ENCODE results near the gene DAPK2.

Gene DAPK2

DNA sequence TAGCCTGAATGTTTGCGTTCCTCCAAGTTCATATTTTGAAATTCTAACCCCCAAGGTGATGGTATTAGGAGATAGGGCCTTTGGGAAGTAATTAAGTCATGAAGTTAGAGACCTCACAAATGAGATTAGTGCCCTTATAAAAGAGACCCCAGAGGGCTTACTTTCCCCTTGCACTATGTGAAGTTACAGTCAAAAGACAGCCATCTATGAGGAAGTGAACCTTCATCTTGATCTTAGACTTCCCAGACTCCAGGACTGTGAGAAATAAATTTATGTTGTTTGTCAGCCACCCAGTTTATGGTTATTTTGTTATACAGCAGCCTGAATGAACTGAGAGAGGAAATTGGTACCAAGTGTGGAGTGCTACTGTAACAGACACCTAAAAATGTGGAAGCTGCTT lies 74.4 kb downstream of the DAPK2 start:
- H3K4me3 ChIP-seq (ENCODE audit: control insufficient read depth, low read depth, low read length) = no peak overlapping the region

DNA sequence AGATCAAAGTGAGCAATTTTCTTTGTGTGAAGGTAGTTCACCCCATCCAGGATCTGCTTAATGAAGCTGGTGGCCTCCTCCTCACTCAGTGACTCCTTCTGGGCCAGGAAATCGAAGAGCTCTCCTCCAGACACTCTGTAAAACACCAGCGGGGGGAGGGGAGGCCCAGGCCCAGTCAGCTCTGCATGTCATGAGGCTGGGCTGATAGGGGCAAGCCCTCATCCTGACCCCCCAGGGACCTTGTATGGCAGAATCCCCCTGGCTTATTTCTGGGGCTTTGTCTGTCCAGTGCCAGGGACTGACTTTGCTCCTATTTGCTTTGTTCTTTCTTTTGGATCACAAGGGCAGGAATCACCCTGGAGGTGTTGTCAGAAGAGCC lies 74.9 kb downstream of the DAPK2 start:
- TF ChIP-seq, protein P1, sequence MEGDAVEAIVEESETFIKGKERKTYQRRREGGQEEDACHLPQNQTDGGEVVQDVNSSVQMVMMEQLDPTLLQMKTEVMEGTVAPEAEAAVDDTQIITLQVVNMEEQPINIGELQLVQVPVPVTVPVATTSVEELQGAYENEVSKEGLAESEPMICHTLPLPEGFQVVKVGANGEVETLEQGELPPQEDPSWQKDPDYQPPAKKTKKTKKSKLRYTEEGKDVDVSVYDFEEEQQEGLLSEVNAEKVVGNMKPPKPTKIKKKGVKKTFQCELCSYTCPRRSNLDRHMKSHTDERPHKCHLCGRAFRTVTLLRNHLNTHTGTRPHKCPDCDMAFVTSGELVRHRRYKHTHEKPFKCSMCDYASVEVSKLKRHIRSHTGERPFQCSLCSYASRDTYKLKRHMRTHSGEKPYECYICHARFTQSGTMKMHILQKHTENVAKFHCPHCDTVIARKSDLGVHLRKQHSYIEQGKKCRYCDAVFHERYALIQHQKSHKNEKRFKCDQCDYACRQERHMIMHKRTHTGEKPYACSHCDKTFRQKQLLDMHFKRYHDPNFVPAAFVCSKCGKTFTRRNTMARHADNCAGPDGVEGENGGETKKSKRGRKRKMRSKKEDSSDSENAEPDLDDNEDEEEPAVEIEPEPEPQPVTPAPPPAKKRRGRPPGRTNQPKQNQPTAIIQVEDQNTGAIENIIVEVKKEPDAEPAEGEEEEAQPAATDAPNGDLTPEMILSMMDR (IDR thresholded peaks at IDR 0.05; ENCODE audit: control insufficient read depth, insufficient read depth, low read depth, low read length, missing control alignments) = no peak
- no peak overlapping the region for H3K4me3 ChIP-seq (ENCODE audit: control insufficient read depth, low read depth, low read length)
- no peak for DNase-seq (ENCODE audit: low read depth)

More for the DNA sequence above, 74.4 kb downstream of the DAPK2 start:
- no peak for DNase-seq (ENCODE audit: low read depth)
- TF ChIP-seq, protein P1 (IDR thresholded peaks at IDR 0.05; ENCODE audit: control insufficient read depth, insufficient read depth, low read depth, low read length, missing control alignments) = no peak

DNA sequence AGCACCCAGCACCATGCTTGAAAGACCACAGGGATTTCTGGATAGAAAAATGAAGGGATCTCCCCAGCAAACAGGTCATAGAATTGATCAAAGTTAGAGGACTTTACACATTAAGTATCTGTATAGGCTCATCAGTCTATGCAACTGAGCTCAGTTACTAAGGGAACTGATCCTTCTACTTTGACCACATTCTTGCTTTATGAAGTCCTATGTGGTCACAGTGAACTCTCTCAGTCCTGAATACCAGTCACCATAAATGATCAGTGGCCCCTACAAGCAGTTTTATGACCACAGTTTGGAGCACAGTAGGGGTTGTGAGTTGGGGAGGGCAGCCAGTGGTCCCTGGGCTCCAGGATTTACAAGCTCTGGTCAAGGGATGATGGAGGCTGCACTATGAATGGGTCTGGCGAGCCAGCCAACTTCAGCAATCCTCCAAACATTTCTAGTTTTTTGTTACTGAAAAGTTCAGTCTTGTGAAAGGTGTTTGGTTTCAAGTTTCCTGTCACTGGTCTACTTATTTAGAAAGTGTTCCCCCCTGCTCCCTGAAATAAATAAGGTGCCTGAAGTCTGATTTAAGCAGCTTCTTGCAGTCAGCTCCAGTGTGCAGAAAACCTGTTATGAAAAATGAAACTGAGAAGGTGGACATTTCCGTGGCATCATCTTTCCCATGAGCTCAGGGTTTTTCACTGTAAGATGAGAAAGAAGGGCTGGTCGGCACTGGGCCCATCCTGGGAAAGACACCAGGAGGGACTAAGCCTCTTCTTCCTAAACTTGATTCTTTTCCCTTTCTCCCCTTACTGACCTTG lies 75.5 kb downstream of the DAPK2 start:
- TF ChIP-seq, protein P1 (IDR thresholded peaks at IDR 0.05; ENCODE audit: control insufficient read depth, insufficient read depth, low read depth, low read length, missing control alignments) = no peak
- DNase-seq (ENCODE audit: low read depth) = no peak
- H3K4me3 ChIP-seq (ENCODE audit: control insufficient read depth, low read depth, low read length) = no peak overlapping the region

DNA sequence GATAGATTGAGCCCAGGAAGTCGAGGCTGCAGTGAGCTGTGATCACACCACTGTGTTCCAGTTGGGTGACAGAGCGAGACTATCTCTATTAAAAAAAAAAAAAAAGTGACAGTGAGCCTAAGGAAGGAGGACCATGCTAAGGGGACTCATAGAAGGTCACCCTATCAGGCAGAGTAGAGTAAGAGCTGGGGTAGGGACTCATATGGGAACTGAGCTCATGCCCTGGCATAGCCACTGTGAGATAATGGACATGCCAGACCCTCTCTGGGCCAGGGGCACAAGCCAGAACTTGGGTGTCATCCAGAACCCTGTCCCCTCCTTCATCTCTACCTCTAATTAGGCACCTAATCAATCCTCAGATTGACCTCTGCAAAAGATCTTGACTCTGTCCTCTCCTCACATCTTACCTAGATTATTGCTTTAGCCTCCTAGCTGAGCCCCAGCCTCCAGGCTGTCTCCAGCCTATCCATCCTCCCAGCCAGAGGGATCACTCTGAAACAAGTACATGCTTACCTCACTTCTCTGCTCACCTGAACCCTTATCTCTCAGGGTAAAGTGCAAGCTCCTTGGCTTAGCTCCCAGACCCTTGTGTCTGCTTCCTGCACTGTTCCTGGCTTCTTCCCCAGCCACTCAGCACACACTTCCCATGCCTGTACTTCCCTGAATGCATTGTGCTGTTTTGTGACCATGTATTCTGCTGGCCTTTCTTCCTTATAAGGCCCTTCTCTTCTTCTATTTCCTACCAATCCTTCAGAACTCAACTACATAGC lies 76.4 kb downstream of the DAPK2 start:
- no peak for DNase-seq (ENCODE audit: low read depth)
- TF ChIP-seq, protein P1 (IDR thresholded peaks at IDR 0.05; ENCODE audit: control insufficient read depth, insufficient read depth, low read depth, low read length, missing control alignments) = no peak
- H3K4me3 ChIP-seq (ENCODE audit: control insufficient read depth, low read depth, low read length) = no peak overlapping the region

DNA sequence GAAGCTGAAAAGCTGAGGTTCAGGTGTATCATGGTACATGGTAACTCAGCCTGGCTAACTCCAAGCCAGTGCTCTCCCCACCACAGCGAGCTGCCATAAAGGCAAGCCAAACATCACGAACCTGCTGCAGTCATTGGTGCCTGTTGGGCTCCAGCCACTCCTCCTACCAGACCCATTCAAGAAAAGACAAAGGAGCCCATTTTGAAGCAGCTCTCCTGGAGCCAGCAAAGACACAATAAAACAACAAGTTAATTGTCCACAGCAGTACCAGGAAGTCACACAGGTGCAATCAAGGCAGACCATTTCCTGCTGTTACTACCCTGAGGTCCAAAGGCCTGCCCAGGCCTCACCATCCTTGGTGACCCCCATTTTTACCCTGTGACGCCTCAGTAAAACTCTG lies 77.6 kb downstream of the DAPK2 start:
- TF ChIP-seq, protein P1 (IDR thresholded peaks at IDR 0.05; ENCODE audit: control insufficient read depth, insufficient read depth, low read depth, low read length, missing control alignments) = no peak
- no peak overlapping the region for H3K4me3 ChIP-seq (ENCODE audit: control insufficient read depth, low read depth, low read length)
- DNase-seq (ENCODE audit: low read depth) = no peak

DNA sequence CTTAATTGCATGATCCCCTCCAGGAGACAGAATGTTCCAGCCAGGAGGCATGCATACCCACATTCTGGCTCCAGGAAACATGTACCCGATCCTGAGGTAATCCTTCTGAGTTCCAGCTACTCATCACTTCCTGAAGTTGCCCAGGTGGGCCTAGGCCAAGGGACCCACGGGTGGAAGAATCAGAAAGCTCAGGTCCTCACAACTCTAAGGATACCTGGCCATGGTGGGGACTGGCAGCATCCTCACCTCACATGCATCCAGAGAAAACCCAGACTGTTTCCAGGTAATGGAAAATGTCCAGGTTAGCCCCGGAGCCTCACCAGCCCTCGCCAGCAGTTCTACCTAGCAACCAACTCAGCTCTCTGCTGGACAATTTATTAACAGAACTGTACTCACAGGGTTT lies 78.2 kb downstream of the DAPK2 start:
- no peak overlapping the region for H3K4me3 ChIP-seq (ENCODE audit: control insufficient read depth, low read depth, low read length)
- no peak for DNase-seq (ENCODE audit: low read depth)
- TF ChIP-seq, protein P1 (IDR thresholded peaks at IDR 0.05; ENCODE audit: control insufficient read depth, insufficient read depth, low read depth, low read length, missing control alignments) = no peak

All from AG09309 (cell line).